Stimulated activated CD4-positive, alpha-beta T cell treated with anti-CD3 and anti-CD28 coated beads, Interleukin-15, amount 100 ng/mL, for 48 hours (primary cell): Measurements from ENCODE around the gene GGPS1.
"Not testable (repeated sequence)": the region's sequence is repeated elsewhere in the genome, so short reads cannot be mapped to it uniquely, and the experiment has no call there.

Experiments
- DNase-seq, 2 donors: peaks; one replicate each; pipeline ENCODE4 v3.0.0-alpha.2; 2020; ENCODE audit warnings: low read depth in 2 of 2

Gene GGPS1

GRCh38 chr1:235339746-235340145 is 11.4 kb downstream of the GGPS1 start:
- DNase-seq: no peak

- no peak for DNase-seq
These were observed 13.0 kb downstream of the GGPS1 start for GRCh38 chr1:235341334-235341733.

GRCh38 chr1:235342039-235342438 is 13.7 kb downstream of the GGPS1 start:
- DNase-seq: no peak

GRCh38 chr1:235342471-235342870 is 14.1 kb downstream of the GGPS1 start:
- DNase-seq: no peak

- DNase-seq: no peak
These were observed 15.4 kb downstream of the GGPS1 start for GRCh38 chr1:235343726-235344125.

- DNase-seq: no peak
These were observed 23.1 kb downstream of the GGPS1 start for GRCh38 chr1:235351441-235351840.

- no peak for DNase-seq
These were observed 23.5 kb downstream of the GGPS1 start for GRCh38 chr1:235351898-235352297.

- no peak for DNase-seq
These were observed 29.4 kb downstream of the GGPS1 start for GRCh38 chr1:235357485-235358373.

- no peak for DNase-seq
These were observed 30.5 kb downstream of the GGPS1 start for GRCh38 chr1:235358899-235359298.

- DNase-seq: not testable (repeated sequence)
These were observed 35.8 kb downstream of the GGPS1 start for GRCh38 chr1:235364189-235364588.

- DNase-seq: peak; percentile 14 to 32
These were observed 37.9 kb downstream of the GGPS1 start for GRCh38 chr1:235366286-235366685.

- peak; percentile 81 to 88 for DNase-seq
These were observed 38.9 kb downstream of the GGPS1 start, which contains the start of gene TBCE for GRCh38 chr1:235367000-235367908. TSS of gene TBCE (plus strand) at chr1:235367427. CDS start at chr1:235380050, 12,623 bp downstream.

- DNase-seq: no peak
These were observed 40.1 kb downstream of the GGPS1 start for GRCh38 chr1:235368428-235368827.

GRCh38 chr1:235369802-235370201 is 41.4 kb downstream of the GGPS1 start:
- DNase-seq: no peak

- no peak for DNase-seq
These were observed 47.7 kb downstream of the GGPS1 start for GRCh38 chr1:235375919-235376605.

- not testable (repeated sequence) for DNase-seq
These were observed 49.9 kb downstream of the GGPS1 start for GRCh38 chr1:235378134-235378735.

GRCh38 chr1:235381955-235382739 is 53.8 kb downstream of the GGPS1 start:
- DNase-seq: not testable (repeated sequence)

- DNase-seq: not testable (repeated sequence)
These were observed 57.3 kb downstream of the GGPS1 start for GRCh38 chr1:235385633-235386032.

GRCh38 chr1:235391874-235392273 is 63.5 kb downstream of the GGPS1 start:
- no peak for DNase-seq
